T-helper 1 cell treated with Interleukin-12 subunit alpha and Interleukin-12 subunit beta and Interleukin-4 antibody, amounts not matched to agents 30 μg/mL and 1 μg/mL, for 36 hours (primary cell): ENCODE measurements around the gene MSI1.

ENCODE experiments used
- H3K27ac Mint-ChIP-seq: one replicate; pipeline ENCODE4 v1.8.0; 2021; ENCODE audit warnings: mild to moderate bottlenecking, mixed read lengths
- H3K27me3 Mint-ChIP-seq: one replicate; pipeline ENCODE4 v1.8.0; 2021; ENCODE audit warnings: low read depth, mixed read lengths
- H3K36me3 Mint-ChIP-seq: one replicate; pipeline ENCODE4 v1.8.0; 2021; ENCODE audit warnings: low read depth, mixed read lengths
- H3K4me1 Mint-ChIP-seq: one replicate; pipeline ENCODE4 v1.8.0; 2021; ENCODE audit warnings: low read depth, mixed read lengths
- H3K4me3 Mint-ChIP-seq: one replicate; pipeline ENCODE4 v1.8.0; 2021; ENCODE audit warnings: mild to moderate bottlenecking, moderate library complexity, mixed read lengths
- H3K9me3 Mint-ChIP-seq: one replicate; pipeline ENCODE4 v1.8.0; 2021; ENCODE audit warnings: mixed read lengths

The MSI1 gene

DNA sequence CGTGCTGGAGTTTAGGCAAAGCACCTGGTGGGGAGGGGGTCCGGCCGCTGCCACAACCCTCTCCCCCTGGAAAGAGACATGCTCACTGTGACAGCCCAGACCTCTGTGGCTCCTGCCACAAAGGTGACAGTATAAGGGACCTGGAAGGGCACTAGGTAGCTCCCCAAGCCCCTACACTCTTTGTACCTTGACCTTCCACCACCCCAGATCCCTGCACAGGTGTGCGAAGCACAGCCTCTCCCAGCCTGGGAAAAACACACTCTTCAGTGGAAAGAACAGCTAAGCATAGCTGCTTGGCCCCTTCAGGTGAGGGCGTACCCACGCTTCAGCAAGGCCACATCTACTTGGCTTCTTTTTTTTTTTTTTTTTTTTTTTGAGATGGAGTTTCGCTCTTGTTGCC is 36.4 kb downstream of the MSI1 start:
- peaks cover 3% of the 10 kb centered on the region for H3K4me1 Mint-ChIP-seq
- H3K4me3 Mint-ChIP-seq: no peak overlapping the region
- no peak overlapping the region for H3K27ac Mint-ChIP-seq
- peaks cover 8% of the 10 kb centered on the region for H3K36me3 Mint-ChIP-seq
- peaks cover 14% of the 10 kb centered on the region for H3K9me3 Mint-ChIP-seq
- peaks cover under 1% of the 10 kb centered on the region for H3K27me3 Mint-ChIP-seq

- peaks cover 3% of the 10 kb centered on the region for H3K4me1 Mint-ChIP-seq
- peaks cover 11% of the 10 kb centered on the region for H3K9me3 Mint-ChIP-seq
- H3K4me3 Mint-ChIP-seq: no peak overlapping the region
- H3K27me3 Mint-ChIP-seq: no peaks in the 10 kb centered on the region
- H3K36me3 Mint-ChIP-seq: peaks cover 6% of the 10 kb centered on the region
- no peak overlapping the region for H3K27ac Mint-ChIP-seq
Measured at GRCh38 chr12:120332041-120332440, 36.9 kb downstream of the MSI1 start.

DNA sequence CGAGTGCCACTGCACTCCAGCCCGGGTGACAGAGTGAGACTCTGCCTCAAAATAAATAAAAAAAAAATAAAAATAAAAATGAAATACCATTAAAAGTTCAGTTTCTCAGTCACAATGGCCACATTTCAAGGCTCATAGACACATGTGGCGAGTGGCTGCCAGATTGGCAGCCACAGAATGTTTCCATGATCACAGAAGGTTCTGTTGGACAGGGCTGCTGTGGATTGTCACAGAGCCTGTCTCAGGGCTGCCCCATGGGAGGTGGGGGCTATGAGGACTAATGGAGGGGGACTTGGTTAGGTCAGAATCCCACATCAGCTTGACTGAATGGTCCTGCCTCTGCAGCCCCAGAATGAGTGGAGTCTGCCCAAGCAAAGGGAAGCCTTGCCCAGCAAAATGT is 37.6 kb downstream of the MSI1 start:
- H3K9me3 Mint-ChIP-seq: peaks cover 7% of the 10 kb centered on the region
- no peaks in the 10 kb centered on the region for H3K27me3 Mint-ChIP-seq
- H3K4me3 Mint-ChIP-seq: no peak overlapping the region
- H3K27ac Mint-ChIP-seq: no peak overlapping the region
- peaks cover 3% of the 10 kb centered on the region for H3K4me1 Mint-ChIP-seq
- peaks cover 3% of the 10 kb centered on the region for H3K36me3 Mint-ChIP-seq

DNA sequence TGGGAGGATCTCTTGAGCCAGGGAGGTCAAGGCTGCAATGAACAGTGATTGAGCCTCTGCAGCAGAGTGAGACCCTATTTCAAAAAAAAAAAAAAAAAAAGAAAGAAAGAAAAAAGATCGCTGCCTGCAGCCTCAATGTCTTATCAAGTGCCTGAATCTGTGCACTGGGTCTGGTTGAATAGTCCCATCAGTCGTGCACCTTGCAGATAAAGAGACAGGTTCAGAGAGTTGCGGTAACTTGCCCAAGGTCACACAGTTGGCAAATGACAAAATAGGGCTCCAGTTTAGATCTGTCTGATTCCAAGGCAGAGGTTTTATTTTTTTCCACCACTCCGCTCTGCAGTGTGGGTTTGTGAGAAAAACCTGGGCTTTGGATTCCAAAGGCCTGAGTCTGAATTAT is 40.7 kb downstream of the MSI1 start:
- no peak overlapping the region for H3K27ac Mint-ChIP-seq
- no peaks in the 10 kb centered on the region for H3K36me3 Mint-ChIP-seq

GRCh38 chr12:120327593-120327992 is 41.4 kb downstream of the MSI1 start, which contains the start of gene PLA2G1B:
Gene PLA2G1B, minus strand, starts transcription at chr12:120327779. Its CDS starts 26 bp downstream, at chr12:120327753.
- H3K4me1 Mint-ChIP-seq: peaks cover 7% of the 10 kb centered on the region
- H3K36me3 Mint-ChIP-seq: no peaks in the 10 kb centered on the region
- no peak within 1 kb of the TSS for H3K4me3 Mint-ChIP-seq
- no peak within 1 kb of the TSS for H3K27ac Mint-ChIP-seq
- peaks cover 17% of the 10 kb centered on the region for H3K27me3 Mint-ChIP-seq
- H3K9me3 Mint-ChIP-seq: no peaks in the 10 kb centered on the region

More for the DNA sequence above, 40.7 kb downstream of the MSI1 start:
- Mint-ChIP-seq H3K4me3 (no peak overlapping the region), H3K4me1 (peaks cover 7% of the 10 kb centered on the region), H3K27me3 (peaks cover 17% of the 10 kb centered on the region), H3K9me3 (no peaks in the 10 kb centered on the region)

- H3K27me3 Mint-ChIP-seq: peaks cover 17% of the 10 kb centered on the region
Measured at GRCh38 chr12:120324841-120325417, 44.0 kb downstream of the MSI1 start.

GRCh38 chr12:120323772-120324171 is 45.2 kb downstream of the MSI1 start:
- no peaks in the 10 kb centered on the region for H3K9me3 Mint-ChIP-seq
- H3K36me3 Mint-ChIP-seq: no peaks in the 10 kb centered on the region
- no peak overlapping the region for H3K27ac Mint-ChIP-seq
- H3K27me3 Mint-ChIP-seq: peaks cover 17% of the 10 kb centered on the region
- peaks cover 7% of the 10 kb centered on the region for H3K4me1 Mint-ChIP-seq
- H3K4me3 Mint-ChIP-seq: no peak overlapping the region

More at GRCh38 chr12:120324841-120325417, 44.0 kb downstream of the MSI1 start:
- Mint-ChIP-seq H3K27ac (no peak overlapping the region), H3K4me3 (no peak overlapping the region), H3K36me3 (no peaks in the 10 kb centered on the region), H3K9me3 (no peaks in the 10 kb centered on the region), H3K4me1 (peaks cover 7% of the 10 kb centered on the region)

DNA sequence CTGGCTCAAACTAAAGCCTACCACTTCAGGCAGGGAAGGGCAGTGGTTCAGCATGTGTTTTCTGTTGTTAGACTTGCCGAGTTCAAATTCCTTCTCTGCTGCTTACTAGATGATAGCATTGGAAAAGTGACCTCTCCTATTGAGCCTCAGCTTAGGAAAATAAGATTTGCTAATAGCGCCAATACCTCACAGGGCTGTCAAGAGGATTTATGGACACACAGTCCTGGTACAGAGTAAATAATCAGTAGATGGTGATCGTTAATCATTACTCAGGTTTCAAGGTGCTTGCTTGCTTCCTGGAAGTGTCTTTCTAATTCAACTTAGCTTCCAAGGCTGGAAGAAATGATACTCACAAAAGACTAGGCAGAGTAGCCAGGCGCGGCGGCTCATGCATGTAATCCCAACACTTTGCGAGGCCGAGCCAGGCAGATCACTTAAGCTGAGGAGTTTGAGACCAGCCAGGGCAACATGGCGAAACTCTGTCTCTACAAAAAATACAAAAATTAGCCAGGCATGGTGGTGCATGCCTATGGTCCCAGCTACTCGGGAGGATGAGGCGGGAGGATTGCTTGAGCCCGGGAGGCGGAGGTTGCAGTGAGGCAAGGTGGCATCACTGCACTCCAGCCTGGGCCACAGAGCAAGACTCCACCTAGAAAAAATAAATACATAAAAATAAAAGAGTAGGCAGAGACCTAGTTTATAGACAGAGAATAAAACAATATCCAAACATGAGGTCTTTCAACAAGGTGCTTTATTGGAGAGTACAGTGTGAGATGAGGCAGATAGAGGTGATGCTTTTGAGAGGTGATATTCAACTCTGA is 47.4 kb downstream of the MSI1 start:
- Mint-ChIP-seq H3K9me3 (no peaks in the 10 kb centered on the region), H3K4me3 (no peak overlapping the region), H3K36me3 (no peaks in the 10 kb centered on the region), H3K27ac (no peak overlapping the region), H3K4me1 (peaks cover 17% of the 10 kb centered on the region), H3K27me3 (peaks cover 17% of the 10 kb centered on the region)

GRCh38 chr12:120317224-120318105 is 51.5 kb downstream of the MSI1 start:
- Mint-ChIP-seq H3K4me3 (peak overlapping the region; percentile 88), H3K4me1 (peaks cover 10% of the 10 kb centered on the region), H3K9me3 (no peaks in the 10 kb centered on the region), H3K27ac (peak overlapping the region; percentile 91), H3K27me3 (no peaks in the 10 kb centered on the region), H3K36me3 (no peaks in the 10 kb centered on the region)

- Mint-ChIP-seq H3K4me3 (peak overlapping the region; percentile 88), H3K36me3 (no peaks in the 10 kb centered on the region), H3K27me3 (no peaks in the 10 kb centered on the region), H3K27ac (peak overlapping the region; percentile 91), H3K4me1 (peaks cover 10% of the 10 kb centered on the region), H3K9me3 (no peaks in the 10 kb centered on the region)
Measured at GRCh38 chr12:120316798-120317223, 52.2 kb downstream of the MSI1 start.

GRCh38 chr12:120314220-120314619 is 54.7 kb downstream of the MSI1 start:
- H3K36me3 Mint-ChIP-seq: no peaks in the 10 kb centered on the region
- no peaks in the 10 kb centered on the region for H3K9me3 Mint-ChIP-seq
- H3K27me3 Mint-ChIP-seq: no peaks in the 10 kb centered on the region
- H3K4me1 Mint-ChIP-seq: peaks cover 10% of the 10 kb centered on the region
- no peak overlapping the region for H3K4me3 Mint-ChIP-seq
- H3K27ac Mint-ChIP-seq: no peak overlapping the region

DNA sequence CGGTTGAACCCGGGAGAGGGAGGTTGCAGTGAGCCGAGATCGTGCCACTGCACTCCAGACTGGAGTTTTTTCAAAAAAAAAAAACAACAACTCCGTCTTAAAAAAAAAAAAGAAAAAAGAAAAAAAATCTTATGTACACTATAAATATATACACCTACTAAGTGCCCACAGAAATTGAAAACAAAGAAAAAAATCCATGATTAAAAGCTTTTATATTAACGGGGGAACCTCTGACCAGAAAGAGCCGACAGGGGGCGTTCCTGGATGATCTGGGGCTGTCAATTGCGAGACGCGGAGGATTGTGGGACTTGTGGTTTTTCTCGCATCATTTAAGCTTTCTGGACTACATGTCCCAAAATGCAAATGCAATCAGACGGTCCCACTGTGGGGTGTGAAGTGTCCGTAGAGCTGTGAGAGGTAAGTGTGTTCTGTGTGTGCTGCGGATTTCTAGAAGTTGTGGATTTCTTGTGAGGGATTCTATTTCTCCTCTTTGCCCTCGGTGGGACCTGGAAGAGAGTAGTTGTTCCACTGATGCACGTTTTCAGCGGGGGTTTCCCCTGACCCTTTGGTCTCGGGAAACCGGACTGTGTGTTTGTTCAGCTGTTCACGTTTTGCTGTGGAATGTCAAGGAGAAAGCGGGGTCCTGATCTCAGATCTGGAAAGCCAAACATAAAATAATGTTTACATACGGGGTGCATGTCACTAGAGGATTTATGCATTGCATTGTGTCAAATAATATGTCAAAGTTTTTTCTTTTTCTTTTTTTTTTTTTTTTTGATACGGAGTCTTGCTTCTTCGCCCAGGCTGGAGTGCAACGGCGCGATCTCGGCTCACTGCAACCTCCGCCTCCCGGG is 66.8 kb downstream of the MSI1 start, which contains the start of gene SIRT4:
Gene SIRT4 (plus strand): TSS at position 360 of the 854 bp plus-strand sequence. CDS start 1,241 bp downstream, outside the sequence.
- Mint-ChIP-seq H3K4me1 (peaks cover 9% of the 10 kb centered on the region), H3K27ac (peak within 1 kb of the TSS; percentile 70), H3K36me3 (no peaks in the 10 kb centered on the region), H3K9me3 (no peaks in the 10 kb centered on the region), H3K27me3 (peaks cover 3% of the 10 kb centered on the region), H3K4me3 (peak within 1 kb of the TSS; percentile 89)

- H3K27ac Mint-ChIP-seq: no peak within 1 kb of the TSS
- peaks cover 6% of the 10 kb centered on the region for H3K4me1 Mint-ChIP-seq
- H3K36me3 Mint-ChIP-seq: no peaks in the 10 kb centered on the region
- H3K9me3 Mint-ChIP-seq: no peaks in the 10 kb centered on the region
- peaks cover 8% of the 10 kb centered on the region for H3K27me3 Mint-ChIP-seq
- H3K4me3 Mint-ChIP-seq: no peak within 1 kb of the TSS
Measured at GRCh38 chr12:120292661-120293531, 76.1 kb downstream of the MSI1 start, which contains the start of gene RNU4-1. Gene RNU4-1, minus strand, starts transcription at chr12:120293237.
